Measurements from ENCODE around the gene WDR45B.
"Not testable (repeated sequence)": the region's sequence is repeated elsewhere in the genome, so short reads cannot be mapped to it uniquely, and the experiment has no call there.

Gene WDR45B

DNA sequence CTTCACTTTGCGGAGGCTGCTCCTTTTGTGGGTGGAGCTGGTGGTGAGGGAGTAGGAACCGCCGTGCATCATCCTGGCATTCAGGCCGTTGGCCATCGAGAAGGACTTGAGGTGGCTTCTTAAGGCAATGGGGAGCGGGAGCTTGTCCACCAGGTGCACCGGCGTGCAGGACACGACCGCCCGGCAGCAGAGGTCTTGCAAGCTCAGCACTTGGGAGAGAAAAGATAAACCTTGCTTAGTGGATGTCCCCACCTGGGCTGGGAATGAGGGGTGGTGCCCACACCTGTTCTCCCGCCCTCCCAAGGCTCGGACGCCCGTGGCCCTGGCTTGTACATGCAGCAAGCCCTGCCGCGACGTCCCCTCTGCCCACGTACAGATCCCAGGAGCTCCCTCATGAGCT lies 9.7 kb upstream of the WDR45B start:
- DNase-seq, result no peak

DNA sequence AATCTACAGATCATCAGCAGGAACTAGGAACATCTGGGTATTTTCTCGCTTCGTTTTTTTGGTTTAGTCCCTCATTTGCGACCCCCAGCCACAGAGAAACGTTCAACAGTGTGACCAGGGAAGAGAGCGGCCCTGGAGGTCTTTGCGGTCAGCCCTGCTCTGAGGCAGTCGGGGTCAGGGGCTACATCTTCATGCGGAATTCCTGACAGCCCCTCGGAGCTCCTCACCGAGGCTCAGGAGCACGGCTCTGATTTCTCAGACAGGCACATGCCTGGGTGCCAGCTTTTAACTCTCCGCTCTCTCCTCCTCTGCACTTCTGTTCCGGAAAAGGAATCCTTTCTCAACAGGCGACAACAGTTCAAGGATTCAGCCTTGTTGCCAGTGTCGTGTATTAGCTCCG lies 8.0 kb upstream of the WDR45B start:
- no peak for DNase-seq

DNA sequence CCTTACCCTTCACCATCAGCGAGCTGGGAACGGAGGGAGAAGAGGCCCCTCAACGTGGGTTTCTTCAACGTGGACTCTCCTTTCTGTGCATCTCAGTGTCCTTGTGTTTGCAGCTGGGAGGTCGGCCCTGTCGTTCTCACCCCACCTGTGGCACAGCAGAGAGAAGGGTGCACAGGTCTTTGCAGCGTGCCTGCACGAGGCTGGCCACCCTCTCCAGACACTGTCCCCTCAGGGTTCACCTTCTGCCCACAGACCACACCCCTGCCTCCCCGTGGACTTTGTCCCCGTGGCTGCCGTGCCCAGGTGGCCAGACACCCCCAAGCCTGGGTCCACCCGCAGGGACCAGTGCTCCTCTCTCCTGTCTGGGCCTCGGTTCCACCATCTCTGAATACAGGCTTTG lies 7.3 kb upstream of the WDR45B start:
- no peak for DNase-seq

DNA sequence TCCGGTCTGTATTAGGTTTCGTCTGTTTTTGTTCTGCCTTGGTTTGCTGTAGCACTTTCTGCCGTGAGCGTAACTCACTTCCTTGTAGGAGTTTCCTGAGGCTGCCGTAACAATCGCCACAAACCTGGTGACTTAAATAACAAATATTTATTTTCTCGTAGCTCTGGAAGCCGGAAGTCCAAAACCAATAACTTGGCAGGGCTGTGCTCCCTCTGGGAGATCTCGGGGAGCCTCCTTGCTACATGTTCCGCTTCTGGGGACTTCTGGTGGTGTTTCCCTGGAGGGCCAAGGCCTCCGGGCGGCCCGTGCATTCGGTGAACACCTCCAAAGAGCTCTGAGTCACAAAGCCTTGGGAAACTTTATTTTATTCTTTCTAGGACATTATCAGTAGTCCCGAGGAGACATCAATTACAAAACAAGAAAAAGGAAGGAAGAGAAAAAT lies 6.8 kb upstream of the WDR45B start:
- DNase-seq, result no peak

DNA sequence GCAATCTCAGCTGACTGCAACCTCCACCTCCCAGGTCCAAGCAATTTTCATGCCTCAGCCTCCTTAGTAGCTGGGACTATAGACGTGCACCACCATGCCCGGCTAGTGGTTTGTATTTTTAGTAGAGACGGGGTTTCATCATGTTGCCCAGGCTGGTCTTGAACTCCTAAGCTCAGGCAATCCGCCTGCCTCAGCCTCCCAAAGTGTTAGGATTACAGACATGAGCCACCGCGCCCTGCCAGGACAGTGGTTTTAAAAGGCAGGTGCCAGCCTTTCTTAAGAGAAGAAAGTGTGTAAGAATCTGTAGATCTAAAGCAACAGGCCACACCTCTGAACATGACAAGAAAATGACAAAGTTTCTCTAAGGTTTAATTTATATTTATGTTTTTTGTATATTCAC lies 6.4 kb upstream of the WDR45B start:
- DNase-seq, result not testable (repeated sequence)

- DNase-seq, result no peak
These were observed 5.6 kb upstream of the WDR45B start for GRCh38 chr17:82653651-82654528.

DNA sequence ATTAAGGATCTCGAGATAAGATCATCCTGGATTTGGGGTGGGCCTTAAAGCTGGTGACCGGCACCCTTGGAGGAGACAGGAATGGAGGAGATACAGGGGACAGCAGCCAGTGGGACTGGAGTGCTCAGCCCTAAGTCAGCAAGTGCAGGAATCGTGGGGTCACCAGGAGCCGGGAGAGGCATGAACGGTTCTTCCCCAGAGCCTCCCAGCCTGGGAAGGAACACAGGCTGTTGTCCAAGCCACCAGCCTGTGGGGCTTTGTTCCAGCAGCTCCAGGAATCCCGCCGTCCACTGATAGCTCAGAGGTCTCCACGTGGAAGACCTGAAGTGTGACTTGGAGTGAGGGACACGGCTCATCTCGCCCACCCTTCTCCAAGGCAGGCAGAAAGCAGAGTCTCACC lies 2.5 kb upstream of the WDR45B start:
- no peak for DNase-seq

GRCh38 chr17:82649501-82650261 lies 1.4 kb upstream of the WDR45B start:
- DNase-seq, result no peak

GRCh38 chr17:82648742-82649331 lies 593 bp upstream of the WDR45B start:
- DNase-seq, result peak in 4 of 14 donors; percentile 58 to 76 (median 75)

DNA sequence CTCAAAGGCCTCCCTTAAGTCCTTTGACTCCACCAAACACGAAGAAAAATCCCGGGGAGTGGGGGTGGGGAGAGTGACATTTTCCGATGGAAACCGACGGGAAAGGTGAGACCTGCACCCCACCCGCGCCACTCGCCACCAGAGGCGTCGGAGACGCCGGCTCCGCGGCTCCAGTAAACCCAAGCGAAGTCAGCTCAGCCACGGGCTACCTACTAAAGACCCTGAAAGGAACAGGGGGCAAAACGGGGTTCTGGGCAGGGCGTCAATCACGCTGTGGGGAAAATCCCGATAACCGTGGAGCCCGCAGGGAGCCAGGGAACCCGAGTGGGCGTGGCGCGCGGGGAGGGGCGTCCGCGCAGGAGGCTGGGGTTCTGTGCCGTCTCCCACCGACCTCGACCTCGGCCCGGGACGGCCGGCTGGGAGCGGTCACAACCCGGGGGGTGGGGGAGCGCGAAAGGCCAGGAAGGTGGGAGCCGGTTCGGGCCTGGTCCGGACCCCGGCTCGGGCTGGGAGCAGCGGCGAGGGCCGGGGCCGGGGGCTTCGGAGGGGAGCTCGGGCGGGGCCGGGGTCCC lies 565 bp downstream of the WDR45B start:
- no peak for DNase-seq

DNA sequence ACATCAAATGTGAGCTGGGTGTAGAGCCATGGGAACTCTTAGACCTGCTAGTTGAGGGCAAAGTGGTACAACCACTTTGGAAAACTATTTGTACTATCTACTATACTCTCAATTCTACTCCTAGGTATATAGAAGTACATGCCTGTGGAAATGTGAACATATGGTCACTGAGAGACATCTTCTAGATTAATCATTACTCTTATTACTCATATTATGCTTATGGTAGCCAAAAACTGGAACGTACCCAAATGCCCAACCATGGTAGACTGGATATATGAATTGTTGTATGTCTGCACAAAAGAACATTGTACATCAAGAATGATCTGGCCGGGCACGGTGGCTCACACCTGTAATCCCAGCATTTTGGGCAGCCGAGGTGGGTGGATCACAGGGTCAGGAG lies 2.7 kb downstream of the WDR45B start:
- DNase-seq, result no peak

DNA sequence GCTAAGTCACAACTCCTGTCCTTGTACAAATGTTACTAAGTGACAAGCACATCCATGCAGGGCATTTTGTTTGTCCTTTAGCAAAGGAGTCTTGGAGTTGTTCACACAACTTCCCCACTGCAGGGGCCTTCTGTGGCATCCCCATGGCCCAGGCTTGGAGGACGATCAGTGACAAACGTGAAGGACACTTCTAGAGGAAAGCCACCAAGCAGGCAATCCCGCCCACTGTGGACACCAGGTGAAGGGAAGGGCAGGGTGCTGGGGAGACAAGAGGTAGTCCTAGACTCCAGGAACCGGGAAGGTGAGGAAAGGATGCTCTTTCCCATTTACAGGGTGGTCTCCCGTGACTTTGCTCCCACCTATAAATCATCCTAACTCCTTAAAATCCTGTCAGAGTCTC lies 4.1 kb downstream of the WDR45B start:
- DNase-seq, result no peak

DNA sequence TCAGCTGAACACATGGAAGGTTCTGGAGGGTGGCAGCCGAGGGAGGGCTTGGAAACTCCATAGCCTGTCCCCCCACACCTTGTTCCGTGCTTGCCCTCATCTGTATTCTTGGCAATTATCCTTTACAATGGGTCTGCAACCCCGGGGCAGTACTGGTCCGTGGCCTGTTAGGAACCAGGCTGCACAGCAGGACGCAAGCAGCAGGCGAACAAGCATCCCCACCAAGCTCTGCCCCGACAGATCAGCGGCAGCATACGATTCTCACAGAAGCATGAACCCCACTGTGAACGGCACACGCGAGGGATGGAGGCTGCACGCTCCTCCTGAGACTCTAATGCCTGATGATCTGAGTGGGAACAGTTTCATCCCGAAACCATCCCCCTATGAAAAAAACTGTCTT lies 6.2 kb downstream of the WDR45B start:
- DNase-seq, result no peak

DNA sequence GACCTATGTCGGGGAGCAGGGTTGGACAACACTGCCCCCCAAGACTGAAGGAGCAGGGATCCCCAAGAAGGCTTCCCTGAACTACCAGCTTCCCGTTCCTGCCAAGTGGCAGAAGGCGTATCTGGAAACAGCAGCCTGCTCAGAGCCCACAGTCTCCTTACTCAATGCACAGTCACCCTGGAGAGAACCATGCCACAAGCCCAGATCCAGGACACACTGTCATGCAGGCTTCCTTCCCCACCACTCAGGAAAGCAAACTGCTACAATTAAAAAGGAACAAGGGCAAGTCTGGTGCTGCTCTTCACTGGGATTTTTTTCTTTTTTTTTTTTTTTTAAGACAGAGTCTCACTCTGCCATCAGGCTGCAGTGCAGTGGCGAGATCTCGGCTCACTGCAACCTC lies 8.2 kb downstream of the WDR45B start:
- DNase-seq, result no peak

DNA sequence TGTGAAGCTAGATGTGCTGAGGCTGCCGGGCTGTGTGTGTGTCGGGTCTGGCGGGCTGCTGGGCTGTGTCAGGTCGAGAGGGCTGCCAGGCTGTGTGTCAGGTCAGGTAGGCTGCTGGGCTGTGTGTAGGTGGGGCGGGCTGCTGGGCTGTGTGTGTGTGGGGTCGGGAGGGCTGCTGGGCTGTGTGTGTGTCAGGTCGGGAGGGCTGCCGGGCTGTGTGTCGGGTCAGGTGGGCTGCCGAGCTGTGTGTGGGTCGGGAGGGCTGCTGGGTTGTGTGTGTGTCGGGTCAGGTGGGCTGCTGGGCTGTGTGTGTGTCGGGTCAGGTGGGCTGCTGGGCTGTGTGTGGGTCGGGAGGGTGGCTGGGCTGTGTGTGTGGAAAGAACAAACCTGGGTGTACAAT lies 8.6 kb downstream of the WDR45B start:
- no peak for DNase-seq

DNA sequence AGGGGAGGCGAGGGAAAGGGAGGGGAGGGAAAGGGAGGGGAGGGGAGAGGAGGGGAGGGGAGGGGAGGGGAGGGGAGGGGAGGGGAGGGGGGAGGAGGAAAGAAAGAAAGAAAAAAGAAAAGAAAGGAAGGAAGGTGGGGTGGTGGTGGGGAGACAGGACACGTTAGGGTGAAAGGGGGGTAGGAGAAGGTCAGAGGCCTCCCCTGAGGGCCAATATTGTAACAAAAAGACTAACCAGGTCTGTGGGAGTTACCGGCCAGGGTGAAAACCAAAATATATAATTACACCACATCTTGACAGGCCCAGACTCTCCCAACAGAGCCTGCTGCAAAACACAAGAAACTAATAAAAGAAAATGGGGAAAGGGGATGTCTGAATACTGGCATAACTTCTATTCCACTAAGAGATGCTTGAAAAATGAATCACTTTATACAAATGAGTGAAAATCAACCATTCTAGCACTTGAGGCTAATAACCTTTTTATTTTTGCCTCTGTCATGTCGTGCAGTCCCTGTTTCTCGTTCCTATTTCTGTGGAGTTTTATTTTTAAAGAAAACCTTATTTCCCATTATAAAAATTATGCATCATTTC lies 10.0 kb downstream of the WDR45B start:
- DNase-seq, result no peak

DNA sequence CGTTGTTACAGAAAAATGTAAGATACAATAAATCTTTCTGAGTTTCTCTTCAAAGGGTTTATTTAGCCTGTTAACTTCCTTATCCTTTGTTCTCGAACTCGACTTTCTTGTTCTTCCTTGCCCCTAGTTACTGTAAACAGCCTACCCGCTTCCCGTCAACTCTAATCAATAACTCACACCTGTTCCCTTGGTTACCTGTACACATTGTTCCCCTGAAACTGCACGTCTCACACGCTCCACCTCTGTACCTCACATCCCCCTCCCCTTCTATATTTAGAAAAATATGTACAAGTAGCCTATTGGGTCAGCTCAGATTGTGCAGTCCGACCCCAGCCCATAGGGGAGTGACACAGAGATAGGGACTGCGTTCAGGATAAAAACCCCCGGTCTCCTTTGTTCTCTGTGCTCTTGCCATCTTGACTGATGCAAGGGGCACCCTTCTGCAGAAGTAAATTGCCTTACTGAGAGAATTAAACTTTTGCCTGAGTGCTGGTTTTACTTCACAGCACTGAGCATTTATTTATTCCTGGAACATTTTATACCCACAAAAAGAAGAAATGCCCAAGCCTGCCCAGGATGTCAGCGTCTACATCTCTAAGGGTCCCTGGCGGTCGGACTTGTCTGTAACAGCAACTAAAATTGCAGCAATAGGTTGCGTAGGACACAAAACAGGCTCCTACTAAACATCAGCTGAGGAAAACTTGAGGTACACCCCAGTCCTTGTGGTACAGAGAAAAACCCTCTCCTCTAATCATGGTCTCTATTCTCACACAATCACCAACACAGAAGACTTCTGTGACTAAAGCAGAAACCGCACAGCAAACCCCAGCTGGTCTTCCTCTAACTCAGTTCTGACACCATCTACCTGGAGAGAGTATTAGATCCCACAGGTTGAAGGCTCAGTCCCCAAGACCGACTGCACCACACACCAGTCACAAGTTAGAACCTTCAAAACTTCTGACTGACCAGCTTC lies 11.3 kb downstream of the WDR45B start:
- DNase-seq, result no peak

DNA sequence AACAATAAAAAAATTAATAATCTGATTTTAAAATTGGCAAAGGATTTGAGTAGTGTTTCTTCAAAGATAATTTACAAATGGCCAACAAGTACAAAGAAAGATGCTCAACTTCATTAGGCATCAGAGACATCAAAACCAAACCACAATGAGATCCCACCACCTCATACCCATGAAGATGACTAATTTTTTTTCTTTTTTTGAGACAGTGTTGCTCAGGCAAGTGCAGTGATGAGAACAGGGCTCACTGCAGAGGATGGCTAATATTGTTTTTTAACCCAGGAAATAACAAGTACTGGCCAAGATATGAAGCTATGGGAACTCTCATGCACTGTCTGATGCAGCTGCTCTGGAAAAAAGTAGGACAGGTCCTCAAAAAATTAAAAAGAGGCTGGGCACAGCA lies 14.9 kb downstream of the WDR45B start:
- DNase-seq, result no peak

DNA sequence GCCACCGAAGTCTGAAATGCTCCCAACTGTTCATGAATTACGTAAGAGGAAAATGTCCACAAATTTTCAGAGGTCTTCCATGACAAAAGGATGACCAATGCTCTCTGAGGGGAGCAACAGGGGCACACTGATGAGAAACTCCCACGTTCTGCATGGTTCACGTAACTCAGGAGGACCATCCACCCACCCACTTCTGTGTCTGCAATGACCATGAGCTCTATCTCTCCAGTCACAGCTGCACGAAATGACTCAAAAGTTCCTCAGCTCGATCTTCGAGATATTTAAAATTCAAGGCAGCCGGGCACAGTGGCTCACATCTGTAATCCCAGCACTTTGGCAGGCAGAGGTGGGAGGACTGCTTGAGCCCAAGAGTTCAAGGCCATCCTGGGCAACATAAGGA lies 15.8 kb downstream of the WDR45B start:
- DNase-seq, result no peak

DNA sequence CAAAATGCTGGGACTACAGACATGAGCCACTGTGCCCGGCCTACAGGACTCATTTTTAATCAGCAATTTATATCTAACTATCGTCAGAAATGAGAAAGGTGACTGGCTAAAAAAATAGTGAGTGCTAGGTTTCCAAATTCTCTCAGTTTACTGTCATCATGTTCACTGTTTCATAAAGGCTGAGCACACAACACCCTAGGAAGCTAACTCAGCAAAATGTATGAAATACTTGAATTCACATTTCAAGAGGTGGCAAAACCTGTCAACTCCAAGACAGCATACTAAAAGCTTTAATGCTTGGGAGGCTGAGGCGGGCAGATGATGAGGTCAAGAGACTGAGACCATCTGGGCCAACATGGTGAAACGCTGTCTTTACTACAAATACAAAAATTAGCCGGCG lies 16.7 kb downstream of the WDR45B start:
- DNase-seq, result no peak

DNA sequence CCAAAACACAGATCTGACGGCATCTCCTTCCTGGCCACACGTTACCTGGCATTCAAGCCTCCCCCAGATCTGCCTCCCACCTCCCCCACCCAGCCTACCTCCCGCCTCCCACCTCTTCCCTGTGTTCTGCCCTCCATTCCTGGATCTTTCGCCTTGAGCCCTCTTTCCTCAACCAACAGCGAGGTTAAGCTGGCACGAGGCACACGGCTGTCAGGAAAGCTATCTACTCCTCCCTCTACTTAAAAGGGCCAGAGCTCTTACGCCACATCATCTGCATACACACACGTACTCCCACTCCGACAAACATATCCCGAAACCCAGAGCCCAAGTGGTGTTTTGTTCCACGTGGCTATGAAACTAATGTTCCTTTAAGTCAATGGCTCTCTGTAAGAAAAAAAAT lies 18.0 kb downstream of the WDR45B start:
- DNase-seq, result no peak

DNA sequence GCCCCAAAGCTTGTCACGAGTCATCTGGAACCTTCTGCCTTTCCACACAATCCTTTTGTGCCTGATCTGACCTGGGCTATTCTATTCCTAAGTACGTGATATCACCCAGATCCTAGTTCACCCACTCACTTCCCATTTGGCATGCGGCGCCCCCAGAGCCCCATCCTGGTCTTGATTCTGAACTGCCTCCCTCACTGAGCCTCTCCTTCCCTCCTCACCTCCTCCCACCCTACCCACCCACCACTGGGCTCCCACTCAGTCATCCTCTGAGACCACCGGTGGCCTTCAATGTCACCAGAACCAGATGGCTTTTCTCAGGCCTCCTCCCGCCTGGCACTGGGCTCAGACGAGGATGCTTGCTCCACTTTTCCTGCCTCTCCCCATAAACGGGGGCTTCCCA lies 18.5 kb downstream of the WDR45B start:
- DNase-seq, result no peak
